Endothelial cell of umbilical vein (primary cell): Measurements from ENCODE around the gene SH3BP1. TPM values are rescaled to one million over a fixed set of nuclear protein-coding genes. Genes with fewer than 3 reads are reported as not detected.

Experiments used
- BruUV-seq: library from RNA; stranded (reverse); fragments of 400-500 nt; replicated peaks from 2 replicates; lab custom pipeline; 2021; lab: Mats Ljungman, UMichigan
- CTCF ChIA-PET: fragments of 300-600, 350-600 bp; sonication (Branson Sonifier 250); formaldehyde crosslinking; loops from one replicate; lab custom pipeline; 2021; ENCODE audit warnings: antibody characterized with exemption, inconsistent platforms; lab: Charles Lee
- POLR2A ChIA-PET: fragments of 300-600, 350-600 bp; sonication (Branson Sonifier 250); formaldehyde crosslinking; loops from one replicate; lab custom pipeline; 2021; ENCODE audit warnings: antibody characterized with exemption, inconsistent platforms; lab: Charles Lee
- DNase-seq: peaks from one replicate; pipeline ENCODE4 v3.0.0-alpha.2; 2011; ENCODE audit warnings: low read depth, low spot score
- FAIRE-seq: peaks from 2 replicates; lab custom pipeline; 2011; peaks lifted over from hg19 to GRCh38; lab: Jason Lieb, UNC
- H2AFZ ChIP-seq: 2 replicates; pipeline ENCODE4 v1.6.0; 2012; ENCODE audit warnings: low read depth, low read length, control low read depth, inconsistent platforms
- H3K27ac ChIP-seq: 2 replicates; pipeline ENCODE4 v1.5.1; 2011; ENCODE audit warnings: low read depth, mild to moderate bottlenecking, control low read depth, low read length, moderate library complexity; ENCODE audit not compliant: insufficient read depth
- H3K27me3 ChIP-seq, 2 experiments: 2 replicates each; pipeline versions ENCODE4 v1.6.0 to v1.6.1; 2011; ENCODE audit warnings: low read length in 2 of 2, mixed read lengths in 1 of 2; ENCODE audit not compliant: control insufficient read depth in 2 of 2, insufficient read depth in 2 of 2
- H3K36me3 ChIP-seq, 2 experiments: 2 replicates in 1 of 2; 3 replicates in 1 of 2; pipeline ENCODE4 v1.5.1; 2011; ENCODE audit warnings: low read length in 2 of 2, mild to moderate bottlenecking in 1 of 2, moderate library complexity in 1 of 2; ENCODE audit not compliant: control insufficient read depth in 2 of 2, insufficient read depth in 2 of 2; ENCODE audit errors: extremely low read depth in 1 of 2
- H3K4me1 ChIP-seq: 3 replicates; pipeline ENCODE4 v1.5.1; 2011; ENCODE audit warnings: mild to moderate bottlenecking, low read length; ENCODE audit not compliant: control insufficient read depth, insufficient read depth; ENCODE audit errors: extremely low read depth
- H3K4me2 ChIP-seq: 2 replicates; pipeline ENCODE4 v1.6.1; 2011; ENCODE audit warnings: low read length, control low read depth, mixed read lengths; ENCODE audit not compliant: insufficient read depth
- H3K4me3 ChIP-seq, 3 experiments: fragments of 200-600 bp in 1 of 3; sonication (generic), shearing (Covaris generic) in 1 of 3; replicated peaks in 1 of 3; 2 replicates each; pipeline ENCODE4 v1.5.1; 2011 to 2016; ENCODE audit warnings: control low read depth in 3 of 3, low read length in 3 of 3, mild to moderate bottlenecking in 2 of 3, inconsistent platforms in 1 of 3, low read depth in 1 of 3, moderate library complexity in 1 of 3; ENCODE audit not compliant: insufficient read depth in 1 of 3
- H3K79me2 ChIP-seq: 2 replicates; pipeline ENCODE4 v1.6.0; 2012; ENCODE audit warnings: low read length, inconsistent platforms; ENCODE audit not compliant: control insufficient read depth, insufficient read depth
- H3K9ac ChIP-seq: replicated peaks from 2 replicates; pipeline ENCODE3; 2011; ENCODE audit warnings: low read length, control low read depth; ENCODE audit not compliant: insufficient read depth; ENCODE audit errors: extremely low read depth
- H3K9me1 ChIP-seq: replicated peaks from 3 replicates; pipeline ENCODE4 v1.6.0; 2011; ENCODE audit warnings: mild to moderate bottlenecking, low read length; ENCODE audit not compliant: control insufficient read depth, insufficient read depth; ENCODE audit errors: extremely low read depth
- H3K9me3 ChIP-seq: replicated peaks from 2 replicates; pipeline ENCODE4 v1.5.1; 2012; ENCODE audit warnings: low read length, inconsistent platforms; ENCODE audit not compliant: control insufficient read depth, insufficient read depth
- H4K20me1 ChIP-seq: replicated peaks from 2 replicates; pipeline ENCODE3; 2011; ENCODE audit warnings: mild to moderate bottlenecking, low read length; ENCODE audit not compliant: control insufficient read depth, insufficient read depth; ENCODE audit errors: extremely low read depth
- FOS ChIP-seq: IDR thresholded peaks from 2 replicates; pipeline ENCODE4 v1.6.1; 2011; ENCODE audit warnings: mild to moderate bottlenecking, low read length, moderate library complexity, borderline replicate concordance; ENCODE audit not compliant: insufficient read depth
- JUN ChIP-seq: IDR thresholded peaks from 2 replicates; pipeline ENCODE4 v1.6.1; 2011; ENCODE audit warnings: borderline replicate concordance, low read depth; ENCODE audit not compliant: insufficient read length, insufficient read depth
- MYC ChIP-seq: IDR thresholded peaks from one replicate; pipeline ENCODE4 v1.6.1; 2011; ENCODE audit warnings: mild to moderate bottlenecking, low read depth, low read length
- POLR2AphosphoS5 ChIP-seq: IDR thresholded peaks from 2 replicates; pipeline ENCODE4 v1.6.1; 2012; ENCODE audit warnings: low read depth, mild to moderate bottlenecking, control low read depth, low read length, moderate library complexity; ENCODE audit not compliant: insufficient read depth
- dilution Hi-C: fragments of 300-500 bp; cut with MboI; formaldehyde crosslinking; loops from one replicate; pipeline ENCODE4 v1.15.0; 2019; ENCODE audit warnings: low sequenced_read_pairs; ENCODE audit not compliant: extremely low pct_ligation_motif_present
- intact Hi-C: fragments of 100-400 bp; cut with micrococcal nuclease; formaldehyde crosslinking; loops from one replicate; pipeline ENCODE4 v1.10.0; 2022
- polyA plus RNA-seq, 4 experiments: library from polyadenylated mRNA; depleted of rRNA in 3 of 4; stranded (reverse) in 3 of 4; unstranded in 1 of 4; fragments of >200 nt; gene quantifications; 2 replicates each; pipeline versions ENCODE4 v1.2.1 to v1.2.3, GENCODE V29; 2011 to 2012; ENCODE audit warnings: missing spikeins in 1 of 4
- total RNA-seq: library from RNA; stranded (reverse); gene quantifications from 2 replicates; pipeline ENCODE4 v1.2.3, GENCODE V29; 2021
- TF ChIP-seq, protein P1 (sequence below): IDR thresholded peaks from 2 replicates; pipeline ENCODE4 v1.6.1; 2011; ENCODE audit not compliant: insufficient read depth, insufficient read length
- TF ChIP-seq, protein P2 (sequence below), 2 donors: IDR thresholded peaks; 1 replicate in 1 of 2; 2 replicates in 1 of 2; pipeline ENCODE4 v1.5.1; 2011; ENCODE audit warnings: low read length in 2 of 2, mild to moderate bottlenecking in 2 of 2, moderate library complexity in 2 of 2, control low read depth in 1 of 2, inconsistent platforms in 1 of 2, low read depth in 1 of 2; ENCODE audit not compliant: insufficient read depth in 1 of 2; ENCODE audit errors: extremely low read depth in 1 of 2

The SH3BP1 gene
- total and polyA plus RNA-seq, 2 donors (not counting 3 experiments of a cell fraction or from before 2014, with no cell fraction given) = 2.3 to 4.3 TPM

DNA sequence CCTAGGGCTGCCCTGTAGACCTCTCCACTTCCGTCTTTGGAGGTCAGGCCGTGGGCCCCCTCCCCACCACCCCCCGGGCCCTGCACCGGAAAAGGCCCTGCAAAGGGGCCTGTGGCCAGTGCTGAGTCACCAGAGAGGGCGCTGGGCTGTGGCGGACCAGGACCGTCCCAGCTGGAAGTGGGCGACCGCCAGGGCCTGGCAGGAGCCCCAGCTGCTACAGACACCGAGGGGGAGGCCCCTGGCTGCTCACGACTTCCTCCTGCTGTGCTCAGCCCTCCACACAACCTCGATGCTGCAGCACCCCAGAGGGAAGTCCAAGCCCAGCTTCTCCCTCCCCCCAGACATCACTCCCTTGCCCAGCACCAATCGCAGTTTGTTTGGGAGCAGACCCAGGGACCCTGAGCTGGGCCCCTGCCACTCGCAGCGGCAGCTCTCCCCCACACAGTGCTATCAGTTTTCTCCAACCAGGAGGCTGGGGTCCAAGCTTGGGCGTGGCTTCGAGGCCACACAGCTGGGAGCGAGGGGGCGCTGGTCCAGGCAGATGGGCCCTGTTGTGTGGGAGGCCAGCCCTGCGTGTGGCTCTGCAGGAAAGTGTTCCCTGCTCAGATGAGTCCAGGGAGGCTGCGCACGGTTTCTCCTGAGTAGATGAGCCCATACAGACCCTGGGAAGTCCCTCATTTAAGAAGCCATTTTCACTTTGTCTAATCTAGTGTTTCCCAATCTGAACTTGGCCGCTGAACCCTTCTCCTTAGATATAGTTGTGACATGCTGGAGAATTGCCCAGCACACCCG is 5.6 kb upstream of the SH3BP1 start:
- FAIRE-seq (peak; percentile 88), DNase-seq (peak; percentile 72)
- Histone ChIP-seq H3K4me3 (no peak overlapping the region), H4K20me1 (no peaks in the 10 kb centered on the region), H3K27me3 (no peaks in the 10 kb centered on the region), H3K79me2 (no peaks in the 10 kb centered on the region), H3K27ac (peak overlapping the region; percentile 72), H3K4me2 (peak overlapping the region; percentile 57), H3K9me3 (no peaks in the 10 kb centered on the region), H3K9me1 (no peaks in the 10 kb centered on the region), H3K36me3 (no peaks in the 10 kb centered on the region), H3K4me1 (peaks cover 17% of the 10 kb centered on the region), H3K9ac (peak overlapping the region; percentile 53), H2AFZ (peak overlapping the region; percentile 72)
- CTCF ChIA-PET = interaction anchor here (0.6 to 4.6 kb wide), 13 partner anchors 9 to 148 kb away, joined by 3 to 32 read pairs (median 3); partner anchors contain the start of gene LGALS1
- intact Hi-C loops (loop anchor here (2.0 kb wide), 1 partner anchor 25 kb away; the partner anchor contains the start of gene GGA1), dilution Hi-C loops (no loop called here)
- TF ChIP-seq, protein P1, sequence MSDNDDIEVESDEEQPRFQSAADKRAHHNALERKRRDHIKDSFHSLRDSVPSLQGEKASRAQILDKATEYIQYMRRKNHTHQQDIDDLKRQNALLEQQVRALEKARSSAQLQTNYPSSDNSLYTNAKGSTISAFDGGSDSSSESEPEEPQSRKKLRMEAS = no peak
- peak; percentile 78 for TF ChIP-seq FOS
- TF ChIP-seq JUN = no peak
- no peak for TF ChIP-seq MYC
- TF ChIP-seq POLR2AphosphoS5 = peak; percentile 70
- TF ChIP-seq, protein P2, sequence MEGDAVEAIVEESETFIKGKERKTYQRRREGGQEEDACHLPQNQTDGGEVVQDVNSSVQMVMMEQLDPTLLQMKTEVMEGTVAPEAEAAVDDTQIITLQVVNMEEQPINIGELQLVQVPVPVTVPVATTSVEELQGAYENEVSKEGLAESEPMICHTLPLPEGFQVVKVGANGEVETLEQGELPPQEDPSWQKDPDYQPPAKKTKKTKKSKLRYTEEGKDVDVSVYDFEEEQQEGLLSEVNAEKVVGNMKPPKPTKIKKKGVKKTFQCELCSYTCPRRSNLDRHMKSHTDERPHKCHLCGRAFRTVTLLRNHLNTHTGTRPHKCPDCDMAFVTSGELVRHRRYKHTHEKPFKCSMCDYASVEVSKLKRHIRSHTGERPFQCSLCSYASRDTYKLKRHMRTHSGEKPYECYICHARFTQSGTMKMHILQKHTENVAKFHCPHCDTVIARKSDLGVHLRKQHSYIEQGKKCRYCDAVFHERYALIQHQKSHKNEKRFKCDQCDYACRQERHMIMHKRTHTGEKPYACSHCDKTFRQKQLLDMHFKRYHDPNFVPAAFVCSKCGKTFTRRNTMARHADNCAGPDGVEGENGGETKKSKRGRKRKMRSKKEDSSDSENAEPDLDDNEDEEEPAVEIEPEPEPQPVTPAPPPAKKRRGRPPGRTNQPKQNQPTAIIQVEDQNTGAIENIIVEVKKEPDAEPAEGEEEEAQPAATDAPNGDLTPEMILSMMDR (IDR thresholded peaks at IDR 0.05; ENCODE audit: extremely low read depth in 1 of 2, insufficient read depth in 1 of 2, low read depth in 1 of 2, low read length in 2 of 2) = peak in 1 of 2 donors; percentile 44
- BruUV-seq = no TSS peak
- POLR2A ChIA-PET = no interaction called here
